ENCODE results near the gene PAK2.
"Not testable (repeated sequence)": the region's sequence is repeated elsewhere in the genome, so short reads cannot be mapped to it uniquely, and the experiment has no call there.

Gene PAK2

GRCh38 chr3:196737655-196738054 is 2.0 kb upstream of the PAK2 start:
- no peak for DNase-seq

- no peak for DNase-seq
Measured at GRCh38 chr3:196740481-196741248, 1.0 kb downstream of the PAK2 start.

GRCh38 chr3:196741249-196741889 is 1.7 kb downstream of the PAK2 start:
- no peak for DNase-seq

- not testable (repeated sequence) for DNase-seq
Measured at GRCh38 chr3:196743569-196743968, 3.9 kb downstream of the PAK2 start.

GRCh38 chr3:196749125-196749524 is 9.5 kb downstream of the PAK2 start:
- DNase-seq = peak; percentile 73

GRCh38 chr3:196753201-196753600 is 13.5 kb downstream of the PAK2 start:
- DNase-seq = no peak

GRCh38 chr3:196754091-196754981 is 14.7 kb downstream of the PAK2 start:
- DNase-seq = peak; percentile 19

- no peak for DNase-seq
Measured at GRCh38 chr3:196756732-196757131, 17.1 kb downstream of the PAK2 start.

- DNase-seq = no peak
Measured at GRCh38 chr3:196757876-196758739, 18.5 kb downstream of the PAK2 start.

- no peak for DNase-seq
Measured at GRCh38 chr3:196763179-196763578, 23.5 kb downstream of the PAK2 start.

- no peak for DNase-seq
Measured at GRCh38 chr3:196765454-196765853, 25.8 kb downstream of the PAK2 start.

- no peak for DNase-seq
Measured at GRCh38 chr3:196771067-196771466, 31.4 kb downstream of the PAK2 start.

GRCh38 chr3:196772102-196772501 is 32.4 kb downstream of the PAK2 start:
- DNase-seq = no peak

- no peak for DNase-seq
Measured at GRCh38 chr3:196772897-196773296, 33.2 kb downstream of the PAK2 start.

- DNase-seq = peak; percentile 20
Measured at GRCh38 chr3:196774191-196774820, 34.6 kb downstream of the PAK2 start.

GRCh38 chr3:196774848-196775422 is 35.3 kb downstream of the PAK2 start:
- DNase-seq = no peak

- peak; percentile 85 for DNase-seq
Measured at GRCh38 chr3:196775938-196776337, 36.3 kb downstream of the PAK2 start.

- no peak for DNase-seq
Measured at GRCh38 chr3:196777836-196778235, 38.2 kb downstream of the PAK2 start.

GRCh38 chr3:196778755-196779154 is 39.1 kb downstream of the PAK2 start:
- DNase-seq = no peak

GRCh38 chr3:196782511-196782910 is 42.9 kb downstream of the PAK2 start:
- no peak for DNase-seq

GRCh38 chr3:196788528-196788927 is 48.9 kb downstream of the PAK2 start:
- no peak for DNase-seq

Measured in MV-4-11 (cell line).